Right lobe of liver (tissue), 6 donors: ENCODE measurements around the gene FEV. TPM values are rescaled to one million over a fixed set of nuclear protein-coding genes. Genes with fewer than 3 reads are reported as not detected.

Source experiments
- ATAC-seq, 4 donors: fragments of 200-7000 bp; cut with Tn5 transposase; one replicate each; pipeline ENCODE4 v1.9.1; 2020; ENCODE audit warnings: mild to moderate bottlenecking in 4 of 4, moderate library complexity in 4 of 4
- DNase-seq, 3 donors: peaks; one replicate each; pipeline ENCODE4 v3.0.0-alpha.2; 2020
- H3K27ac ChIP-seq, 3 donors: fragments of 200-600 bp; one replicate each; pipeline ENCODE4 v1.8.0; 2022
- H3K27me3 ChIP-seq, 2 donors: fragments of 200-600 bp; one replicate each; pipeline ENCODE4 v1.8.0; 2022
- H3K36me3 ChIP-seq, 4 donors: fragments of 200-600 bp; sonication (generic) in 1 of 4; one replicate each; pipeline versions ENCODE4 v1.5.1 to v1.8.0; 2017 to 2022; ENCODE audit warnings: control low read depth in 1 of 4
- H3K4me1 ChIP-seq, 4 donors: fragments of 200-600 bp; sonication (generic) in 1 of 4; one replicate each; pipeline versions ENCODE4 v1.5.1 to v1.8.0; 2017 to 2022; ENCODE audit warnings: control low read depth in 1 of 4
- H3K4me3 ChIP-seq, 3 donors: fragments of 200-600 bp; one replicate each; pipeline ENCODE4 v1.8.0; 2022
- H3K9me3 ChIP-seq, 4 donors: fragments of 200-600 bp; sonication (generic) in 1 of 4; one replicate each; pipeline versions ENCODE4 v1.5.1 to v1.8.0; 2017 to 2022; ENCODE audit warnings: control low read depth in 1 of 4
- CTCF ChIP-seq, 4 donors: fragments of 200-600 bp in 3 of 4; fragments of 450-650 bp in 1 of 4; IDR thresholded peaks; one replicate each; pipeline versions ENCODE4 v1.5.1 to v1.8.0; 2016 to 2022; ENCODE audit warnings: antibody characterized with exemption in 4 of 4, mild to moderate bottlenecking in 2 of 4
- POLR2A ChIP-seq: fragments of 450-650 bp; IDR thresholded peaks from one replicate; pipeline ENCODE4 v1.6.1; 2017; ENCODE audit warnings: antibody characterized with exemption, mild to moderate bottlenecking
- WGBS: methylation state at CpG from one replicate; pipeline ENCODE4 v1.1.6; 2018; ENCODE audit warnings: low coverage, low lambda C conversion rate; ENCODE audit not compliant: insufficient coverage; ENCODE audit errors: missing lambda C conversion rate; 5-methylcytosine and 5-hydroxymethylcytosine counted together
- intact Hi-C, 2 donors: fragments of 100-400 bp; cut with DNase I; formaldehyde crosslinking; loops; one replicate each; pipeline versions ENCODE4 v1.11.2 to v1.14.1; 2022
- total RNA-seq, 6 experiments: library from RNA; depleted of rRNA in 2 of 6; stranded (reverse); fragments of >200 nt in 2 of 6; fragmentation: NEBNext Ultra II Directional in 3 of 6; extraction: Animal tissue kit (Norgen Biotek cat#: 25700) in 3 of 6; gene quantifications; one replicate each; pipeline versions ENCODE4 v1.1.0 to v1.2.4, GENCODE V29; 2016 to 2023
- donor health status: DM: no; HTN: yes; CAD: no.
- donor health status: DM: no; HTN: no; CAD: no.
- donor health status: DM: no; HTN: no; CAD: no.
- donor health status: DM: no; HTN: yes; CAD: no.
- donor health status: DM: no; HTN: yes; CAD: no.

FEV gene
- total RNA-seq, 6 experiments from 2014 or later: not detected

GRCh38 chr2:218990612-218991011 is 5.6 kb upstream of the FEV start:
- no peak overlapping the region for H3K4me3 ChIP-seq
- DNase-seq (no peak), ATAC-seq (no peak)
- no peak overlapping the region for H3K27ac ChIP-seq
- TF ChIP-seq POLR2A (no peak), CTCF (IDR thresholded peaks at IDR 0.05) (no peak)
- intact Hi-C loops: no loop called here
- no peaks in the 10 kb centered on the region for H3K36me3 ChIP-seq
- H3K27me3 ChIP-seq: peaks cover 10 to 37% of the 10 kb centered on the region in 2 donors
- H3K9me3 ChIP-seq: no peaks in the 10 kb centered on the region
- 5% methylated on average over 6 of the region's 6 CpGs for WGBS
- peaks cover 0 to 11% (median 5%) of the 10 kb centered on the region in 4 donors for H3K4me1 ChIP-seq

GRCh38 chr2:218990052-218990451 is 5.1 kb upstream of the FEV start:
- intact Hi-C loops: no loop called here
- DNase-seq (peak in 1 of 3 donors; percentile 44), ATAC-seq (no peak)
- Histone ChIP-seq H3K27ac (no peak overlapping the region), H3K27me3 (peaks cover 7 to 35% of the 10 kb centered on the region in 2 donors), H3K4me3 (no peak overlapping the region), H3K9me3 (no peaks in the 10 kb centered on the region), H3K4me1 (peaks cover 0 to 11% (median 5%) of the 10 kb centered on the region in 4 donors), H3K36me3 (no peaks in the 10 kb centered on the region)
- WGBS: 8% methylated on average over 5 of the region's 9 CpGs
- no peak for TF ChIP-seq POLR2A
- TF ChIP-seq CTCF (IDR thresholded peaks at IDR 0.05): no peak

- Histone ChIP-seq H3K4me3 (no peak overlapping the region), H3K27ac (no peak overlapping the region), H3K4me1 (peaks cover 0 to 10% (median 3%) of the 10 kb centered on the region in 4 donors), H3K9me3 (no peaks in the 10 kb centered on the region), H3K36me3 (no peaks in the 10 kb centered on the region), H3K27me3 (peaks cover 11 to 35% of the 10 kb centered on the region in 2 donors)
- intact Hi-C loops: no loop called here
- no peak for DNase-seq
- 25% methylated on average over 1 of the region's 2 CpGs for WGBS
- no peak for ATAC-seq
- TF ChIP-seq CTCF (IDR thresholded peaks at IDR 0.05) (no peak), POLR2A (no peak)
Observed at GRCh38 chr2:218988650-218989049, 3.7 kb upstream of the FEV start.

- WGBS: 57% methylated on average over 2 of the region's 3 CpGs
- peaks cover 11 to 35% of the 10 kb centered on the region in 2 donors for H3K27me3 ChIP-seq
- no peak overlapping the region for H3K4me3 ChIP-seq
- TF ChIP-seq CTCF (IDR thresholded peaks at IDR 0.05): no peak
- TF ChIP-seq POLR2A: no peak
- intact Hi-C loops: no loop called here
- ATAC-seq (no peak), DNase-seq (no peak)
- no peaks in the 10 kb centered on the region for H3K36me3 ChIP-seq
- H3K9me3 ChIP-seq: no peaks in the 10 kb centered on the region
- peaks cover 0 to 5% (median under 1%) of the 10 kb centered on the region in 4 donors for H3K4me1 ChIP-seq
- no peak overlapping the region for H3K27ac ChIP-seq
Observed at GRCh38 chr2:218988164-218988563, 3.2 kb upstream of the FEV start.
